Skeletal muscle cell (primary cell): ENCODE measurements around the gene MYO1E.
A peak's percentile ranks its signal among the peaks of the same experiment; 100 is the strongest.
"Not testable (repeated sequence)": the region's sequence is repeated elsewhere in the genome, so short reads cannot be mapped to it uniquely, and the experiment has no call there.

ENCODE experiments used
- DNase-seq: peaks from one replicate; pipeline ENCODE4 v3.0.0-alpha.2; 2010; ENCODE audit warnings: low read depth
- H3K4me3 ChIP-seq: 2 replicates; pipeline ENCODE4 v1.5.1; 2011; ENCODE audit warnings: low read depth, mild to moderate bottlenecking, control low read depth, low read length, moderate library complexity

MYO1E gene

GRCh38 chr15:59180945-59181600, 191.6 kb downstream of the MYO1E start:
- DNase-seq, result no peak
- H3K4me3 ChIP-seq, result no peak overlapping the region

- H3K4me3 ChIP-seq, result no peak overlapping the region
- DNase-seq, result no peak
Measured at GRCh38 chr15:59179717-59180116, 193.0 kb downstream of the MYO1E start.

DNA sequence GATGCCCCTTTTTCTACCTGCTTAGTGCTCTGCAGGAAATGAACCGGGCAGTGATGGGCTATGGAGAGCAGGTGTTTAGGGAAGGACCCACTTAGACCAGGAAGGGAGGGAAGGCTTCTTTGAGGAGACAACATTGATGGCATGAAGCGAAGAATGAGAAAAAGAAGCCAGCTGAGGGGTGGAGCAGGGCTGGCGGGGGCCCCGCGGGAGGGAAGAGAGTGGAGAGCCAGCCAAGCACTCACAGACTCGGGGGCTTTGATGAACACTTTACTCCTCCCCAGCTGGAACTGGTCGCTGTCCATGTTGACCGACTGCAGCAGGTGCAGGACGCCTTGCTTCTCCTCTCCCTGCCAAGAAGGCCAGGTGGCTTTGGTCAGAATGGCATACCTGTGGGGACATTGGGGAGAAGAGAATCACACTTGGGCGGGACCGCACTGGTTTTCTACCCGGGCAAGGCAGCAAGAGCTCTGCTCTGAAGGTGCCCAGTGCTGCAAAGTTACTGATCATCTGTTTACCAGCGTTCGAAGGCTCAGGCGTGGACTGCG, 194.4 kb downstream of the MYO1E start:
- no peak overlapping the region for H3K4me3 ChIP-seq
- DNase-seq, result no peak

DNA sequence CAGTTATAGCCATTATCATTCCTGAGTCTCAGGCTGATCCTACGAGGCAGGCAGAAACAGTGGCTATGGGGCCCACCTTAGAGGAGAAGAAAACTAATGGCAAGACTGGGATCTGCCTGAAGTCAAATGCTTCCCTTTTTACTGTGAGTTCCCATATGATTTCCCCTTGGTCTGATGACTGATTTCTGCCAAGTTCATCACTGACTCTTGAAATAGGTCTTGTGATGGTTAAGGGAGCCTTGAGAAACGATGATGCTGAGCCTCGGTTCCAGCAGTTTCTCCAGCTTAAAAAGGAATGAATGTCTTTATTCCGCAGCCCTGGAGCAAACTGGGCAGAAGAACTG, 195.4 kb downstream of the MYO1E start:
- no peak for DNase-seq
- H3K4me3 ChIP-seq, result no peak overlapping the region

GRCh38 chr15:59176653-59177316, 195.9 kb downstream of the MYO1E start:
- no peak for DNase-seq
- no peak overlapping the region for H3K4me3 ChIP-seq

DNA sequence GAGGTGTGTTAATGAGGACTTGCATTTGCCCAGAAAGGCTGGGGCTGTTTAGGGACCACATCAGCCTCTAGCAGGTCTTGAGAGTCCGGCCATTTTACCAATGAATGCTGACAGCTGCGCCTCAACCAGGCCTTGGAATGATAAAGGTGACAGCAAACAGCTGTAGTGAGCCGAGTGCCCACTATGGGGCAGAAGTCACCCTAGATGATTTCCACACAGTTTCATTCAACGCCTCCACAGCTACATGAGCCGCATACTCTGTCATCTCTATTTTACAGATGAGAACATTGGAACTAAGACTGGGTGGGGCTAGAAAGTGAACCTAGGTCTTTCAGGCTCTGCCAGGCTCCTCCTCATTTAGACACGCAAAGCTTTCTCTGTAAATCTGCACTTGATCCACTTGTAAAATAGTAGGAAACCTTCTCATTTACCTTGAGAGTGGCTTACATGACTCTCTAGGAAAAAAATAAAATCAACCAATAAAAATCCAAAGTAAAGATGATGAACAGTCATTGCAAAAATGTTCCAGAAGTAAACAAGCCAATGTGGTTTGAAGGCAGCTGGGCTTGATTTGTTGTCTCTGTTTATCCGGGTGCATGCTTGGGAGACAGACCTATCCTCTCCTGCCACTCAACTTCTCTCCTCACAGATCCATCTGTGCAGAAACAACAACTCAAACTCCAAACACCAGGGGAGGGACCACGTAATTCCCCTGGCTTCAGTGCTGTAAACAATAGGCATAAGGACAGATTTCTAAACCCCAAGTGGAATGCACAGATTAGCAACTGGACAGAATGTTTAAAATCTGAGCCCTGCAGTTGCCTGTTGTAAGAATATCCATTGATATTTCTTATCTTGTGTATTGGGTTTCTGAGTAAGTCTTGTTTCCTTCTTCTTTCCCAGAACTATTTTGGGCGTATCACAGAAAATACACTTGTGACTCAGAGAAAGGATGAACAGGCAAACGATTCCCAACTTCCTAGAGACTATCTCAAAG, 197.5 kb downstream of the MYO1E start:
- no peak overlapping the region for H3K4me3 ChIP-seq
- DNase-seq, result peak; percentile 33

DNA sequence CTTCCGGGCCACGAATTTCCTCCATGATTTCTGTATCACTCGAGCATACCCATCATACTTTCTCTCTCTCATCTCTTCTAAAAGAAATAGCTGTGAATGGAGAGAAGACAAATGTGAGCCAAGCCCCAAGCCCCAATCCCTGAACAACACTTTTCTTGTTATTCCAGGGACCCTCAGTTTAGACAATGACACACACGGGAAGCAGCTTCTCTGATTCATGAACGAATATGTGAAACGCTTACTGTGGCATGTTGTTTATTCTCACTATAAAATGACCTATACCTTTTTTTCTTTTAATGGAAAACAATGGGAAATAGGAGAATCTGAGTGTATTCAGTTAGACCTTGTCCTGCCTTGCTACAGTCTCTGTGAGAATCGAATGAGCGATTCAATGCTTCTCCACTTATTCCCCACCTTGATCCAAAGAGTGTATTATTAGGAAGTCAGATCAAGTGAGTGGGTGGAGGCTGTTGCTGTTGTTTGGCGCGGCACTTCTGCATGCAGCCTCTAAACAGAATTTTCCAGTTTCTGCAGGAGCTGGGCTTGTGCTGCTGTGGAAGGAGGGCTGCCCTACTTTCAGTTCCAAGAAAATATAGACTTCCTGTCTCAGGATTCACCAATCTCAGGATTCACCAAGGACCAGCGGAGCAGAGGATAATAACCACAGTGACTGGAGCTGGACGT, 198.4 kb downstream of the MYO1E start:
- no peak for DNase-seq
- no peak overlapping the region for H3K4me3 ChIP-seq

- H3K4me3 ChIP-seq, result no peak overlapping the region
- no peak for DNase-seq
Measured at GRCh38 chr15:59173194-59173593, 199.5 kb downstream of the MYO1E start.

DNA sequence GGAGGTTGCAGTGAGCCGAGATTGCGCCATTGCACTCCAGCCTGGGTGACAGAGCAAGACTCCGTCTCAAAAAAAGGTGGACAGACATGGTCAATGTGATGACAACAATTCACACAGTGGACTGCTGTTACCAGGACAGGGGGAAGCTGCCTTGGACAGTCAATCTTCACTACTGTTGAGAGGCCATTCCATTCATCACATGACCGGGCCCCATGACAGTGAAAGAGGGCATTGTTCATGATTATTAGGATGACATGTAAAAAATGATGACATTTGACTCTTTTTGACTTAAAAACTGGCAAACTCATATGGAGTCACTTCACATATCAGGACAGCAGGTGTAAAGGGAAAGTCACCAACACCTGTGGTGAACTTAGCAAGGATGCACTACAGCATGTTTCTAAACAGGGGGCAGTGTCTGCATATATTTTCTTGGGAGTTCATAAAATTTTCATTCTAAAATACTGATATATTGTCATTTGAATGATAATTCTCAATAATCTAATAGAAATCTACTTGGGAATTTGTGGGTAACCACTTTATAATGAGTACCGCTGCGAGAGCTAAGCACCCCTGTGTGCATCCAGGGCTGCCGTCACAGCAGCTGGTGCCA, 200.3 kb downstream of the MYO1E start:
- no peak for DNase-seq
- no peak overlapping the region for H3K4me3 ChIP-seq

GRCh38 chr15:59171067-59171397, 201.6 kb downstream of the MYO1E start:
- H3K4me3 ChIP-seq, result no peak overlapping the region
- no peak for DNase-seq

- no peak for DNase-seq
- no peak overlapping the region for H3K4me3 ChIP-seq
Measured at GRCh38 chr15:59170295-59171066, 202.2 kb downstream of the MYO1E start.

- peak; percentile 76 for DNase-seq
- no peak overlapping the region for H3K4me3 ChIP-seq
Measured at GRCh38 chr15:59169251-59169708, 203.4 kb downstream of the MYO1E start.

- peak; percentile 37 for DNase-seq
Measured at GRCh38 chr15:59168536-59168935, 204.1 kb downstream of the MYO1E start.

GRCh38 chr15:59166601-59167265, 205.9 kb downstream of the MYO1E start:
- DNase-seq, result no peak

More at GRCh38 chr15:59168536-59168935, 204.1 kb downstream of the MYO1E start:
- H3K4me3 ChIP-seq, result no peak overlapping the region

GRCh38 chr15:59166166-59166565, 206.5 kb downstream of the MYO1E start:
- no peak overlapping the region for H3K4me3 ChIP-seq
- no peak for DNase-seq

More at GRCh38 chr15:59166601-59167265, 205.9 kb downstream of the MYO1E start:
- no peak overlapping the region for H3K4me3 ChIP-seq

DNA sequence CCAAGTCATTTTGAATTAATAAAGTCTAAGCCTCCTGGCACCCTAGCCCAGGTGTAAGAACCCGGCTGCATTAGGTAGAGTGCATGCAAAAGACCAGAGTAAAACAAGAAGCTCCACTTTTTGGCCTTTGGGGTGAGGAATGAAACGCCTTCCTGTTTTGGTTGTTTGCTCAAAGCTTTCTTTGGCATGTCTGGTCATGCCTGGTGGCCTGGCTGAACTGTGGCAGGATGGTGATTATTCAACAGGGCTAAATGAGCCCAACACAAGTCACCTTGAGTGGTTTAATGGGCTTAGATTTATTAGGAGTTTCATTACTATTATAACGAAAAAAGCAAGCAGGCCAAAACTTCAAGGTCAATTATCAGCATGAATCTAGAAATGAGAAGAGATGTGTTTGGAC, 206.9 kb downstream of the MYO1E start:
- H3K4me3 ChIP-seq, result no peak overlapping the region
- no peak for DNase-seq

- H3K4me3 ChIP-seq, DNase-seq: not testable (repeated sequence)
Measured at GRCh38 chr15:59162080-59162479, 210.6 kb downstream of the MYO1E start.
